ENCODE results near the gene ZBP1. TPM values are rescaled to one million over a fixed set of nuclear protein-coding genes. Genes with fewer than 3 reads are reported as not detected.

ZBP1 gene
- total RNA-seq, 3 donors from 2014 or later, result 1.8 to 12.8 (median 3.6) TPM

DNA sequence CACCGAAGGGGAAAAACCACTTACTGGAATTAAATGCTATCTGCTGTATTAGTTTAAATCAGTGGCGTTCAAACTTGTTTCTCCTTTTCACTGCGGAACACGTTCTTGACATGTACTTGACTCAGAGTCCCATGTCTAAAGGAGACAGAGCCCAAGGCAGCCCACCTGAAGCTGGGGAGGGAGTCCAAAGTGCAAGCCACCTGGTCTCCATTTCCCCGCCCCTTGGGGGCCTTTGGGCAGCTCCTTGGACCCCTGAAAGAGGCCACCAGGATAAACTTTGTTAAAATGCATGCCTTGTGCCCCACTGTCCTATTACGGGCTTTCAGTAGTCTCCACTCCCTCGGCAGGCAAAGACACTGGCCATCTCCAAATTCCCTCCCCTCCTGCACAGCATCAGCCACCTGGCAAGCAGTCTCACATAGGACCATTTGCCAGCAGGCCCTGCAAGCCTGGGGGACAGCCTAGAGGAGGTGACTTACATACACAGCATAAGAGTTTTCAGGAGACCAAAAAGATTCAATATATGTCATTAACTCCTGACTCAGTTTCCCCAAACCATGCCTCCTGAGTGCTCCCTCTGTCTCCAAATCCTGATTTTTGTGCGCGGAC lies 52.7 kb downstream of the ZBP1 start:
- no peak overlapping the region for H3K4me3 ChIP-seq
- intact Hi-C loops (cut with DNase I, micrococcal nuclease), result no loop called here
- ATAC-seq, result peak; percentile 10
- DNase-seq, result peak in 1 of 3 donors; percentile 71
- no peaks in the 10 kb centered on the region for H3K9me3 ChIP-seq
- TF ChIP-seq, protein P1, sequence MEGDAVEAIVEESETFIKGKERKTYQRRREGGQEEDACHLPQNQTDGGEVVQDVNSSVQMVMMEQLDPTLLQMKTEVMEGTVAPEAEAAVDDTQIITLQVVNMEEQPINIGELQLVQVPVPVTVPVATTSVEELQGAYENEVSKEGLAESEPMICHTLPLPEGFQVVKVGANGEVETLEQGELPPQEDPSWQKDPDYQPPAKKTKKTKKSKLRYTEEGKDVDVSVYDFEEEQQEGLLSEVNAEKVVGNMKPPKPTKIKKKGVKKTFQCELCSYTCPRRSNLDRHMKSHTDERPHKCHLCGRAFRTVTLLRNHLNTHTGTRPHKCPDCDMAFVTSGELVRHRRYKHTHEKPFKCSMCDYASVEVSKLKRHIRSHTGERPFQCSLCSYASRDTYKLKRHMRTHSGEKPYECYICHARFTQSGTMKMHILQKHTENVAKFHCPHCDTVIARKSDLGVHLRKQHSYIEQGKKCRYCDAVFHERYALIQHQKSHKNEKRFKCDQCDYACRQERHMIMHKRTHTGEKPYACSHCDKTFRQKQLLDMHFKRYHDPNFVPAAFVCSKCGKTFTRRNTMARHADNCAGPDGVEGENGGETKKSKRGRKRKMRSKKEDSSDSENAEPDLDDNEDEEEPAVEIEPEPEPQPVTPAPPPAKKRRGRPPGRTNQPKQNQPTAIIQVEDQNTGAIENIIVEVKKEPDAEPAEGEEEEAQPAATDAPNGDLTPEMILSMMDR (IDR thresholded peaks at IDR 0.05), result no peak
- H3K4me1 ChIP-seq (ENCODE audit: low read depth), result peaks cover 19% of the 10 kb centered on the region
- no peaks in the 10 kb centered on the region for H3K36me3 ChIP-seq (ENCODE audit: low read depth)

GRCh38 chr20:57566803-57567459 lies 53.3 kb downstream of the ZBP1 start:
- peaks cover 23% of the 10 kb centered on the region for H3K4me1 ChIP-seq (ENCODE audit: low read depth)
- peak; percentile 59 for ATAC-seq
- peak in 2 of 3 donors; percentile 65 to 72 for DNase-seq

GRCh38 chr20:57566399-57566798 lies 53.8 kb downstream of the ZBP1 start:
- Histone ChIP-seq H3K9me3 (no peaks in the 10 kb centered on the region), H3K4me1 (ENCODE audit: low read depth) (peaks cover 23% of the 10 kb centered on the region), H3K4me3 (no peak overlapping the region), H3K36me3 (ENCODE audit: low read depth) (no peaks in the 10 kb centered on the region)
- TF ChIP-seq, protein P1 (IDR thresholded peaks at IDR 0.05), result no peak
- intact Hi-C loops (cut with DNase I, micrococcal nuclease), result no loop called here
- ATAC-seq (no peak), DNase-seq (no peak)

More at GRCh38 chr20:57566803-57567459, 53.3 kb downstream of the ZBP1 start:
- no peak overlapping the region for H3K4me3 ChIP-seq
- TF ChIP-seq, protein P1 (IDR thresholded peaks at IDR 0.05), result no peak
- intact Hi-C loops (cut with DNase I, micrococcal nuclease), result no loop called here
- H3K36me3 ChIP-seq (ENCODE audit: low read depth), result no peaks in the 10 kb centered on the region
- no peaks in the 10 kb centered on the region for H3K9me3 ChIP-seq

DNA sequence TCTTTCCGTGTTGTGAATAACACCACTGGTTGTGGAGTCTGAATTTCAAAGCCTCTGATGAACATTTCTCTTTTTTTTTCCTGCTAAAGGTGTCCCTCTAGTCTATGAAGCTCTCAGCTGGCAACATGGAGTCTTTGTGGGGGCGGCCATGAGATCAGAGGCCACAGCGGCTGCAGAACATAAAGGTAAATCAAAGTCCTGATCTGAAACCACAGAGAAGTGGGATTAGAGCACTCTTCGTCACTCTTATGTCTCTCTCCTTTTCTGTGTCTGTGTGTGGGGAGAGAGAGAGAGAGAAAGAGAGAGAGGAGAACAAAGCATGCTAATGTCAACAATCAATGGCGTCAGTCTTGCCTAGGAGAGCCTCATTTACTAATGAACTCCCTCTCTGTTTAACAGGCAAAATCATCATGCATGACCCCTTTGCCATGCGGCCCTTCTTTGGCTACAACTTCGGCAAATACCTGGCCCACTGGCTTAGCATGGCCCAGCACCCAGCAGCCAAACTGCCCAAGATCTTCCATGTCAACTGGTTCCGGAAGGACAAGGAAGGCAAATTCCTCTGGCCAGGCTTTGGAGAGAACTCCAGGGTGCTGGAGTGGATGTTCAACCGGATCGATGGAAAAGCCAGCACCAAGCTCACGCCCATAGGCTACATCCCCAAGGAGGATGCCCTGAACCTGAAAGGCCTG lies 55.1 kb downstream of the ZBP1 start:
- H3K36me3 ChIP-seq (ENCODE audit: low read depth), result no peaks in the 10 kb centered on the region
- H3K4me3 ChIP-seq, result no peak overlapping the region
- intact Hi-C loops (cut with DNase I, micrococcal nuclease), result no loop called here
- TF ChIP-seq, protein P1 (IDR thresholded peaks at IDR 0.05), result no peak
- H3K4me1 ChIP-seq (ENCODE audit: low read depth), result peaks cover 20% of the 10 kb centered on the region
- DNase-seq (no peak), ATAC-seq (no peak)
- H3K9me3 ChIP-seq, result no peaks in the 10 kb centered on the region

- ATAC-seq (no peak), DNase-seq (peak in 1 of 3 donors; percentile 59)
- H3K4me1 ChIP-seq (ENCODE audit: low read depth), result peaks cover 28% of the 10 kb centered on the region
- no peaks in the 10 kb centered on the region for H3K36me3 ChIP-seq (ENCODE audit: low read depth)
- intact Hi-C loops (cut with DNase I, micrococcal nuclease), result no loop called here
- H3K4me3 ChIP-seq, result no peak overlapping the region
- no peaks in the 10 kb centered on the region for H3K9me3 ChIP-seq
- TF ChIP-seq, protein P1 (IDR thresholded peaks at IDR 0.05), result no peak
Observed at GRCh38 chr20:57564180-57564802, 55.9 kb downstream of the ZBP1 start.

All from mucosa of descending colon (tissue), 3 donors.